Daoy (cell line): ENCODE measurements around the gene C1orf105. TPM values are rescaled to one million over a fixed set of nuclear protein-coding genes. Genes with fewer than 3 reads are reported as not detected.
"Not testable (repeated sequence)": the region's sequence is repeated elsewhere in the genome, so short reads cannot be mapped to it uniquely, and the experiment has no call there.

Experiments used
- DNase-seq: peaks from one replicate; pipeline ENCODE4 v3.0.0-alpha.2; 2015; ENCODE audit warnings: low read depth
- total RNA-seq: library from RNA; depleted of rRNA; stranded (reverse); fragments of >200 nt; shearing (Covaris generic); gene quantifications from 2 replicates; pipeline ENCODE4 v1.2.3, GENCODE V29; 2014; rRNA removed

C1orf105 gene
- total RNA-seq, 1 experiment from 2014 or later, result not detected

DNA sequence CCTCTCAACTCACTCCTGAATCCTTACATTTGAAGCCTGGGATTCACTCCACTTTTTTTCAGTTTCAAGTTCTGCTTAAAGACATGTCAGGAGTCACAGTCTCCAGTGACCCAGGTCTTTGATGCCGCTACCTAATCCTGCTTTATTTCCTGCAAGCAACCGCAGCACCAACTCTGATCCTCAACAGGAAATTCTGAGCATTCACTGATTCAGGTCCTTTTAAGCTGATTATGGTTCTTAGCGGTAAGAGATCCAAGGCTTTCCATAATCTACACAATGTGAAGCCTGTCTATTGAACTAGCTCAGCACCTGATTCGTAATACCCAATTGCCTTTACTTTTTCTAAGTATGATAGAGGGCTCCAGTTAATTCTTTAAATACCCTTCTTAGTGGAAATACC, 67.1 kb downstream of the C1orf105 start:
- DNase-seq, result no peak

DNA sequence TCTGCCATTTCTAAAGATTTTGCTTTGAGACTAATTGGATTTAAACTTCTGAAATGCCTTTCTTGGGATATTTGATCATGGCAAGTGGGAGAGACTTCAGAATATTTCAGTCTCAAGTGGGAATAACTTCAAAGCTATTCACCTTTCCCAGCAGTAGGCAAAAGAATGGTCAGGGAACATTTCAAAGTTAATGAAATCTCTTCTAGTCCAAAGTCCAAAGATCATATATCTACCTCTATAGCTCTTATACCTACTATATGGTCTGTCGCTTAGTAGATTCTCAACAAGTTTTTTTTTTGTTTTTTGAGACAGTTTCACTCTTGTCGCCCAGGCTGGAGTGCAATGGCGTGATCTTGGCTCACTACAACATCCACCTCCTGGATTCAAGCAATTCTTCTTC, 67.9 kb downstream of the C1orf105 start:
- no peak for DNase-seq

DNA sequence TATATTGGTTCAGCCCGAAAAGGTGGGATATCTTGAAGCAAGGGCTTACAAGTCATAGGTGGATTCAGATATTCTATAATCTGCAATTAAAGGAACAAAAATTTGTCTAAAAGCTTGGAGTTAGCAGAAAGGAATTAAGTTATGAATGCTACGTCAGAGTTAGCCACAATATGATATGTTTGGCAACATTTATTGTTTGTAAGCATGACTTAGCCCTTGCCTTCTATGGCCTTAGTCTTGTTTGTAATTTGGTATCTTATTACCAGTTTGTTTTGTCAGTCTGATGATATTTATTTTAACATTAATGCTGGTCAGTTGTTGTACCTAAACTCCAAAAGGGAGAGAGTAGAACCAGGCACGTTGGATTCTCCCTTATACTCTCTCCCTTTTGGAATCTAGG, 69.4 kb downstream of the C1orf105 start:
- DNase-seq, result no peak

DNA sequence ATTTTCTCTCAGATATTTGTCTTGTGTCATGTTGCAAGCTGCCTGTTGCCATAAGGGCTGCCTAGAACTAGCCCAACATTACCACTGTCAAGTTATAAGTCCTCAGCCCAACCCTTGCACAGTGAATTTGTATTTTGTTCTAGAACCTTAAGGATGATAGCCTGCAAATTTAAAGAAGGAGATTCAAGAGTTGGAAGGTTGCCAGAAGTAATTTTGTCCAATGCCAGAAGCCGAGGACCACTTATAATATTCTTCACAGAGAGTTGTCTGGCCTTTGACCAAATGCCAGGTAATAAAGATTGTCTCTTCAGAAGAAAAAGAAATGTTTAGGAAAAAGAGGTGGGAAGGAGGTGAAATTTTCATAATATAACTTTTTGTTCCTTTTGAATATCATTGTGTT, 71.9 kb downstream of the C1orf105 start:
- no peak for DNase-seq

DNA sequence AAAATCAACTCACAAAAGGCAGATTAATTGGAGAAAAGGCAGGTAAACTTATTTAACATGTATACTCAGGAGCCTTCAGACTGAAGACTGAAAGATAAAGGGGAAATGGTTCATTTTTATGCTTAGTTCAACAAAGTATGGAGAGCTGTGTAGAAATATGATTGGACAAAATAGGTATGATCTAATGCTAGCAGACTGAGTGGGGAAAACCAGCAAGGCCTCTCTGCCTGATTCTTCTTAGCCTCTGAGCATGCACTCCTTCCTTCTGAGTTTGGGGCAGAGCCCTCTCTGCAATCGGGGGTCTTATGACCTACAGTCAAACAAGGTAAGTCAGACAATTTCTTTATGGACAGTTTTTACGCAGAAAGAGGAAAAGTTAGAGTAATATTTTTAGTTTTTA, 73.7 kb downstream of the C1orf105 start:
- DNase-seq, result no peak

DNA sequence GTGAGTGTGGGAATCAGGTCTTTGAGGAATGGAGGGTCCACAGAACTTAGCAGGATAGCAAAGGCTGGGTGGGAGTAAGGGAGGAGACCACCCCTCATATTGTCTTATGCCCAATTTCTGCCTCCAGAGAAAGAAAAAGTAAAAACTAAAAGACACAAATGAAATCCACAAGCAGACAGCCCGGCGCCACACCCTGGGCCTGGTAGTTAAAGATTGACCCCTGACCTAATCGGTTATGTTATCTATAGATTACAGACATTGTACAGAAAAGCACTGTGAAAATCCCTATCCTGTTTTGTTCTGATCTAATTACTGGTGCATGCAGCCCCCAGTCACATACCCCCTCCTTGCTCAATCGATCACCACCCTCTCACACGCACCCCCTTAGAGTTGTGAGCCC, 75.6 kb downstream of the C1orf105 start:
- DNase-seq, result not testable (repeated sequence)

DNA sequence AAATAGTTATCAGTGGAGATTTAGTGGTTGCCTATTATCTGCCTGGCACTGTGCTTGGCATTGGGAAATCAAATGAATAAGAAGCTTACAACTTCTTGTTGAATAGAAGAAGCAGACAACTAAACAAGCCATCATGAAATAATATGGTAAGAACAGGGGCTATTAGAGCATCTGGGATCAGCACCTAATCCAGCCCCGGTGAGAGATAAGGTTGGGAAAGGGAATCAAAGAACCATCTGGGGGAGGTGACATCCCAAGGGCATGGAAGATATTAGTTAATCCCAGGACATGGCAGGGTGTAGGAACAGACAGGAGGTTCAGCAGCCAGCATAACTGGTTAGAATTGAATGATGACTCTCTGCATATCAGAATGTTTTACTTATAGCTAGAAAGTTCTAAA, 76.2 kb downstream of the C1orf105 start:
- DNase-seq, result no peak

DNA sequence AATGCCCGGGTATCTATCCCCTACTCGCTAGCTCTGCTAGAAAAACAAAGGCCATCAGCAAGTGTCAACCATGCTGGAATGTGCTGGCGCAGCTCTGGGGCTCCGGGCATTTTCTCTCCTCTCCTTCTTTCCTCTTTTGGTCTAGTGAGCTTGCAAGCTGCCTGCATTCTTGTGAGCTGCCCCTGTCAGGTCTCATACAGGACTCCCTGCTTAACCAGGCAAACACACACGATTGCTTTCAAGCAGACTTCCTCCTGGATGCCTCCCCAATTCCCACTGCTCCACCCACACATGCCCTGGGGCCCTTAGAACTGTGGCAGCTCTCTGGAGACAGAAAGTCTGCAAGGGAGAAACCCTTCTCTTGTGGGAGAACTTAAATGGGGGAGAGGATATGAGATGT, 76.7 kb downstream of the C1orf105 start:
- DNase-seq, result peak; percentile 71

DNA sequence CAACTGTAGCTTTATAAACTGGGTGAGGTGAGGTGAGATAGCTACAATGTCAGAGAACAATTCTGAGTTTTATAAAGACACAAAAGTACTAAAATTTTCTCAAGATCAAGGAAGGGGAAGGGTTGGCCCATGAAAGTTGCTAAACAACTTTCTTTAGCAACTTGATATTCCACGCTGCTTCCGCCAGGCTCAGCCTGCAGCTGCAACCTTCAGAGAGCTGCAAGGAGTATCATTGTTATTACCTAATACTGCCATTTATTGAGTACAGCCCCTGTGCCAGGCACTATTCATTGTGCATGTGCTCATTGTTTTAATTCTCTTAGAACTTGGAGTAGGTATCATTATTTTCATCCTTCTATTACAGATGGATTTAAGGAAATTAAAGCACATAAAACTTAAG, 78.4 kb downstream of the C1orf105 start:
- DNase-seq, result no peak

DNA sequence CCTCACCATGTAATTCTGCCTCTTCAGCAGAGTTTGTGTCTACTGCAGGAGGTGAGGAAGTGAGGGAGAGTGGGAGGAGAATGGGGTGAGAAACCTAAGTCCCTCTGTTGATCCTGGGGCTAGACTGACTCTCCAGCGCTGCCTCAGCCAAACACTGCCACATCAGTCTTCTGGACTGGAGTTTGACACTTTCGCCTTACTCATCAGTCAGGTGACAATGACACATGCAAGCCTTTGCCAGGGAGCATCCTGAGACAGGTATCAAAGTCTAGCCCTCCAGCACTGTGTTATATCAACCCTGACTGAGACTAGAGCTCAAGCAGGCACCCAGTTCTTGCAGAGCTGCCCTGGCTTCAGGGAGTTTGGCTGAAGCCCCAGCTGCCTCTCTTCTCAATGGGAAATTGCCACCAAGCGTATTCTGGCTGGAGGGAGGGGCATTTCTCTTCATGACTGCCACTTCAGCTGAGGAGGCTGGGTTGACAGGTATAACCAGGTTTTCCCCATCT, 79.2 kb downstream of the C1orf105 start:
- peak; percentile 52 for DNase-seq

DNA sequence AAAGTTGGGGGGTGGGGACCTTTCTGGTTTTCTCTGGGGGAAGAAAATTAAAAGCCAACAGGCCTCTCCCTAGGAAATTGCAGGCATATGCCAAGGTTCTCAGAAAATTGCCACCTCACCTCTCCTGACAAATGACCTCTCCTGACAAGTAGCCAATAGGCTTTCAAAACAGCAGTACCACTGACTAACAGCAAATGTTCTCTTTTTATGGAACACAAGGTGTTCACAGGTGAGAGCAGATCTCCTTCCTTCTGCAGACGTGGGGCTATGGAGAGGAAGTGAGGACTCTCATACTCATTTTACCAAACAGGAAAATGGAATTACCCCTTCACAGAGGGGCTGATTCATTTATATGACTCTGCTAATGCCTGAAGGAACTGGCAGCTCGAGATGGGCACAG, 79.7 kb downstream of the C1orf105 start:
- no peak for DNase-seq

DNA sequence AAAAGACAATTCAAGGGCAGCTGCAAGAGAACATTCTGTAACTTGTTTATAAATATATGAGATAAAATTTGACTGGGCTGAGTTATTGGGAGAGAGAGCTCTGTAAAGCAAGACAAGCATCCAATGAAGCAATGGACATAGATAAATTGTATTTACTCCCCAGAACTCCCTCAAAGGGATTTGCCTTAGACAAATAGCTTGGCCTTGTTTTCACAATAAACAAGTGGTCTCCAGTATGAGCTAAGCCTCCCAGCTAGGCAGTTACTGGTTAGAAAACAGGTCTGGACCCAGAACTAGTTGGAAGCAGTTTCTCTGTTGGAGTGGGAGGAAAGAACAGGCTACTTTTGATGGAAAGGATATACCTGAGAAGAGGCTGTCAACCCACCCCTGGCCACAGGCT, 87.3 kb downstream of the C1orf105 start:
- no peak for DNase-seq

DNA sequence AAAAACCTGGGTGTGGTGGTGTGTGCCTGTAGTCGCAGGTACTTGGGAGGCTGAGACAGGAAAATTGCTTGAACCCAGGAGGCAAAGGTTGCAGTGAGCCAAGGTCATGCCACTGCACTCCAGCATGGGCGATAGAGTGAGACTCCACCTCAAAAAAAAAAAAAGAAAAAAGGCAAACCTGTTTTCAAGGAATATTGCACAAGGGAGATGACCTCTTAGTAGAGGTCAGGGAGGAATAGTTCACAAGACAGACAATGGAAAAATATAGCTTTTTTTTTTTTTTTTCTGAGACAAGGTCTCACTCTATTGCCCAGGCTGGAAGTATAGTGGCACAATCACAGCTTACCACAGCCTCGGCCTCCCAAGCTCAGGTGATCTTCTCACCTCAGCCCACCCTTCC, 90.0 kb downstream of the C1orf105 start:
- no peak for DNase-seq

DNA sequence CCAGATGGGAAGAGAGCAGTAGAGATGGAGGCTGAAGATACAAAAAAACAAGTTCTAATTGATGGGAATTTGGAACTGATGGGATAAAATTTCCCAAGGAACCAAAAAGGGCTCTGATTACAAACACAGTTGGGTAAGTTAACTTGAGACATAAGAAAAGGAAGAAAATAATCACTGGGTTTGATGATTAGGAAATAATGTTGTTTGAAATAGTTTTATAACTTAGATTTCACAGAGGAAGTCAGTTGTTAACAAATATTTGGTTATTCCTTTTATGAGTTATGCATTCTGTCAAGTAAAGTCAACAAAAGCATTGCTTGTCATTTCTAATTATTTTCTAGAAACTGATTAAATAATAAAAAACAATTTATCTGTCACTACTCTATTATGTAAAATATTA, 92.1 kb downstream of the C1orf105 start:
- DNase-seq, result no peak

DNA sequence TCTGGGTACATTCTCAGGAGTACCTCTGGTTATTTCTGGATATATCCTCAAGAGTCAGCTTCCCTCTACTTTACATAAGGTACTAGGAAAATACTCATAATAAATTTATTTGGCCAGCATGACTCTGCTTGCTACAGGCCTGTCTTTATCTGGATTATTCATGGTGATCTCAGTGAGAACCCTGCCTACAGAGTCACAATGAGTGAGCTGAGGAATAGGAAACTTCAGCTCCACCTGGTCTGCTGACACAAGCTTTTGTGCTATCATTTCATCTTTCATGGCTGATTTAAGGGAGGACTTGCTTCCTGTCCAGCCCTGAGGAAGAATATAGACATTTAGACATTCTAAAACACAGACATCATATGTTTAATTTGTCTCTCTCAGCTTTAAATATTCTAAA, 93.0 kb downstream of the C1orf105 start:
- DNase-seq, result no peak

DNA sequence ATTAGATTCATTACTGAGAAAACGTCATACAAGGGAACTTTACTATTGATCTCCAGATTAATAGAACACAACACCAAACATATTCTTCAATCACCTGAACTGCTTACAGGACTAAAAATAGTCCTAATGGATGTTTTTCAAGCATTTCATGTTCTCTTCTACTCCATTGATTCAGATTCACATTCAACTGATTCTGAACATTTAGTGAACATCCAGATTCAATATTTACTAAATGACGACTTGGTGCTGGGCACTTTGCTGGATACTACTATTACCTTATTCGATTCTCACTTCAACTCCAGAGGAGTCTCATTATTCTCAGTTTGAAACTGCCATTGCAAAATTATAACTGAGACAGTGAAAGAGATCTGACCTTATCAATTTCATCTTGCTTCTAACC, 93.6 kb downstream of the C1orf105 start:
- DNase-seq, result no peak

DNA sequence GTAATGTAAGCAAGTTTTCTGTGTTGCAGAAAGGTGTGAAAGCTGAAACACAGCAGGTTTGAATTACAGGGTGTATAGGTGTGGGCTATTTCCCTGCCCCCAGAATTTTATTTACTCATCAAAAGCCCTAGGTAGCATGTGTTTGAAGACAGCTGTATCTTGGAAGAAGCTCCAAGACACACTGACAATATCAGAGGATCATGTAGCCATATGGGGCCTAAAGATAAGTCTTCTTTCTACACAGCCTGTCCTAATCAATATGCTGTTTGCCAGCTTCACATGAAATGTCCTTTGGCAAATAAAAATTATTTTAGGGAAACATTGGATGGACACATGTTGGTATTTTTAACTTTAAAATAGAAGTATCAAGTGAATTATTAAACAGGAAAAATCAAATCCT, 95.0 kb downstream of the C1orf105 start:
- no peak for DNase-seq

DNA sequence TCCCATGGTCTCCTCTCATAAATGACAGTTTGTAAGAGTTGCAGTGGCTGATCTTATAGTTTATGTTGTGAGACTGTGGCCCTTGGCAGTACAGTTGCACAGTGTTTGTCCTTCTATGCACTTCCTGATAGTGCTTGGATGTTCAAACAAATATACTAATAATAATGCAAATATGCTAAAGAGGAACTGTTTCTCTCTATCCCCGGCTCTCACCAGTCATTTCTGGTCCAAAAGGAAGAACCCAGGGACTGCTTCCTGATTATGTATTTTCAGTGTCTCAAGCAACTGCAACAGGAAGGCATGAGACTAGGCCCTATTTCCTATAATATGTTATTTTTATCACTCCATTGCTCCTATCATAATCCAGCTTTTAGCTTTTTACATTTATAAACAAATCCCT, 95.4 kb downstream of the C1orf105 start:
- DNase-seq, result no peak

DNA sequence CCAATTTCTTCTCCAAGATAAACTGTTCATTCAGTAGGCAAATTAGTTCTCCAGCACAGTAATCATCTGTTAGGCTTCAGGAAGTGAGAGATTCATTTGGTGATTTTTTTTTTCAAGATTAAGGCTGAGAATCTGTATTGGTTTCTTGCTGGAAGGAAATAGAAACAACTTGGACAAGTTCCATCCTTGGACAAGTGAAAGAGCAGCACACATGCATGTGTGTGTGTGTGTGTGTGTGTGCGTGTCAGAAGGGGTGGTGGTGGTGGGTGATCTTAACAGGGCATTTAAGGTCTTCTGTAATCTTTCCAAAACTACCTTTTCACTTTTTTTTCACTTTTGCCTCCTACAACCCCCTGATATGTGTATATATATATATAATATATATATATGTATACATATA, 96.6 kb downstream of the C1orf105 start:
- no peak for DNase-seq

DNA sequence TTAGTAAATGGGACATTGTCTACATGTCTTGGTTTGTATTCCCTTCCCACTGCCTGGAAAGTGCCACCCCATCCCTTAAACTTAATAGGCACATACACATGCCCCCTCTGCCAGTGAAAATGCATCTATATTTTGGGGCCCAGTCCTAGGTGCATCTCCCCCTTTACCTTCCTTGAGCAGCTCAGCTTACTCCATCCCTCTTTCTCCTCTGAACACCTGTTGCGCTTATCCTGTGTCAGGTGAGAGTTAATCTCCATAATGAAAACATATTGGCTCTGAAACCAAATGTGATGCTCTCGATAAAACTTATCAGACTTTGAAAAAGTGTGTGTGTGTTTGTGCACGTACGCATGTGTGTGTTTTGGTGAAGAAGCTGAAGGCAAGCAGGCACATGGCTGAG, 97.1 kb downstream of the C1orf105 start:
- no peak for DNase-seq

Other genes with a start within 250 kb of the C1orf105 start
- gene PIGC, start 23.4 kb downstream of the C1orf105 start, total RNA-seq, result 23.4 and 25.3 TPM in 2 replicates
- 26.8 and 27.2 TPM in 2 replicates for gene SUCO, start 112.5 kb downstream of the C1orf105 start, total RNA-seq
- not detected in 2 replicates for gene FASLG, start 238.4 kb downstream of the C1orf105 start, total RNA-seq